ENCODE data around the gene DCUN1D1. TPM values are rescaled to one million over a fixed set of nuclear protein-coding genes. Genes with fewer than 3 reads are reported as not detected.

Gene DCUN1D1
- total RNA-seq, 3 donors from 2014 or later (not counting 1 experiment from before 2014, with no cell fraction given): 46.5 to 62.0 (median 51.7) TPM

DNA sequence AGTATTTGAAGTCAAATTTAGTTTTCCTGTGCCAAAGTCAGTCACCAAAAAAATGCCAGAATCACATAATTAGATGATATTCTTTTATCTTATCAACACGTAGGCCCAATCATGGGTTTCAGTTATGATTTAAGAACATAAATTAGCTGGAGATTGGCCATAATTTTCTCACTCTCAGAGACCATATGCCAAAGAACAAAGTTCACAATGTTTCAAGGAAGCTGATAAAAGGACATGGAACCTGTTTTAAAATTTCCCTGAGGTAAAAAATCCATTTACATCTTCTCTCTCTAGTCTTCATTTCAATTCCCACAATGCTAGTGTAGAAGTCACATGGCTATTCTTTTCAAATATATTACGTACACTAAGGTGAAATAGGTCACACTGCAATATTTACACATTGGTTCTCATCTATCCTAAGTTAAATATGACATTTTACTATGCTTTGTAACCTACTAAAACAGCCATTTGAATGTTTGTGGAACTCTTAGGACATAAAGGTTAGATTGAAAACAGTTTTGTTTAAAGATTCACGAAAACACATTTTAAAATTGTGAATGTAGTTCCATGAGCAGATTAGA, 42.7 kb upstream of the DCUN1D1 start:
- intact Hi-C loops (cut with micrococcal nuclease): no loop called here
- TF ChIP-seq, protein P1, sequence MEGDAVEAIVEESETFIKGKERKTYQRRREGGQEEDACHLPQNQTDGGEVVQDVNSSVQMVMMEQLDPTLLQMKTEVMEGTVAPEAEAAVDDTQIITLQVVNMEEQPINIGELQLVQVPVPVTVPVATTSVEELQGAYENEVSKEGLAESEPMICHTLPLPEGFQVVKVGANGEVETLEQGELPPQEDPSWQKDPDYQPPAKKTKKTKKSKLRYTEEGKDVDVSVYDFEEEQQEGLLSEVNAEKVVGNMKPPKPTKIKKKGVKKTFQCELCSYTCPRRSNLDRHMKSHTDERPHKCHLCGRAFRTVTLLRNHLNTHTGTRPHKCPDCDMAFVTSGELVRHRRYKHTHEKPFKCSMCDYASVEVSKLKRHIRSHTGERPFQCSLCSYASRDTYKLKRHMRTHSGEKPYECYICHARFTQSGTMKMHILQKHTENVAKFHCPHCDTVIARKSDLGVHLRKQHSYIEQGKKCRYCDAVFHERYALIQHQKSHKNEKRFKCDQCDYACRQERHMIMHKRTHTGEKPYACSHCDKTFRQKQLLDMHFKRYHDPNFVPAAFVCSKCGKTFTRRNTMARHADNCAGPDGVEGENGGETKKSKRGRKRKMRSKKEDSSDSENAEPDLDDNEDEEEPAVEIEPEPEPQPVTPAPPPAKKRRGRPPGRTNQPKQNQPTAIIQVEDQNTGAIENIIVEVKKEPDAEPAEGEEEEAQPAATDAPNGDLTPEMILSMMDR (IDR thresholded peaks at IDR 0.05): no peak
- H3K36me3 Mint-ChIP-seq: peaks cover 17% of the 10 kb centered on the region
- H3K4me3 Mint-ChIP-seq: no peak overlapping the region
- WGBS (ENCODE audit: insufficient coverage): 100% methylated on average over 2 of the region's 3 CpGs
- Histone ChIP-seq H3K9me3 (ENCODE audit: control insufficient read depth, insufficient read depth, low read length) (no peaks in the 10 kb centered on the region), H3K4me3 (ENCODE audit: low read length) (no peak overlapping the region), H3K36me3 (ENCODE audit: control insufficient read depth, insufficient read depth, low read length) (peaks cover 32% of the 10 kb centered on the region), H3K27ac (ENCODE audit: low read length) (no peak overlapping the region), H3K4me1 (ENCODE audit: control insufficient read depth, insufficient read depth, low read length) (no peaks in the 10 kb centered on the region), H3K27me3 (ENCODE audit: control insufficient read depth, insufficient read depth, low read length) (no peaks in the 10 kb centered on the region)
- H3K4me1 Mint-ChIP-seq: no peaks in the 10 kb centered on the region
- DNase-seq (no peak), ATAC-seq (no peak)
- no peaks in the 10 kb centered on the region for H3K27me3 Mint-ChIP-seq (ENCODE audit: low read depth in 2 of 2)
- no peaks in the 10 kb centered on the region for H3K9me3 Mint-ChIP-seq
- no peak overlapping the region for H3K27ac Mint-ChIP-seq

DNA sequence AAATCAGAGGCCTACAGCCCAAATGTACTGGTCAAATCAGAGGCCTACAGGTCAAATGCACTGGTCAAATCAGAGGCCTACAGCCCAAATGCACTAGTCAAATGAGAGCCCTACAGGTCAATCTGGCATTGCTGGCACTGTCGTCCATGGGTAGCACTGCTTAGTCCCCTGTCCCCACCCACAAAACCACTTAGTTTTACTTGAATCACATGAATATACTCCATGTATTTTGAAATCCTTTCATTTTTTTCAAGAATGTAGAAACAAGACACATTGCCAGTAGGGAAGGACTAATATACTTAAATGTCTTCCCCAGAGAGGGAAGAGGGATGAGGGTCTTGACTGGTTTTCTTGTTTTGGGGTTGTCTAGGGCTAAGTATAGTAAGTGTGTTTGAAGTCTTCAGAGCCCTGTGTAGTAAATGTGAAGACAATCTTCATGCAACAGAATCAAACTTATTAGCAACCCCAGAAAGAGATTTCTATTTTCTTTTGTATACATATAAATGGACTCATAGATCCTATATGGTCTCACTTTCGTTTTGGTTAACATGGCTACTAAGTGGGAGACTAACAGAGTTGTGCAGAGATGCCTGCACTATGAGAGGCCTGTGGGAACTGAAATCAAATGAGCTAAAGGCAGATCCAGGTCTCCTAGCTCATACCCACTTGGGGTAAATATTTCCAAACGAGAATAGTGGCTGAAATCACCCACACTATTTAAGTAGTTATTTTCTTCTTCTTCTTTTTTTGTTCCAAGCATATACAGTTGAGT, 38.3 kb upstream of the DCUN1D1 start:
- no peaks in the 10 kb centered on the region for H3K27me3 Mint-ChIP-seq (ENCODE audit: low read depth in 2 of 2)
- peaks cover 35% of the 10 kb centered on the region for H3K36me3 ChIP-seq (ENCODE audit: control insufficient read depth, insufficient read depth, low read length)

DNA sequence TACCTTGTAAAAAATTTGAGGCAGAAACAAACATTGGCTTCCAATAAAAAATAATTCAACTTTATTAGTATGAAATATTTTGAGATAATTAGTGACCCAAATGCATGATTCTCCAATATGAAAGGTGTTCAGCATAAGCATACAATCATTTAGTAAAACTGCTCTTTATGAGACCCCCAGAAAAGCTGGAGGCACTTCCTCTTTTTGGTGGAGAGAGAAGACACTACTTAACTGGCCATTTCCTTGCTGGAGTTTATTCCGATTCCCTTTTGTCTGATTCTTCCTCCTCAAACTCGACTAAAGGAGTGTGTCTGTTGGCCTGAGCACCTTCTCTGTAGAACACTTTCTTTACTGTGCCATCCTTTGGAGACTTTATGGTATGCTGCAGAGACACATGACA, 34.8 kb upstream of the DCUN1D1 start:
- intact Hi-C loops (cut with micrococcal nuclease): no loop called here
- Mint-ChIP-seq H3K9me3 (no peaks in the 10 kb centered on the region), H3K4me1 (no peaks in the 10 kb centered on the region), H3K27ac (no peak overlapping the region), H3K36me3 (peaks cover 8% of the 10 kb centered on the region), H3K27me3 (ENCODE audit: low read depth in 2 of 2) (no peaks in the 10 kb centered on the region), H3K4me3 (no peak overlapping the region)
- 44% methylated on average over 2 of the region's 2 CpGs for WGBS (ENCODE audit: insufficient coverage)
- DNase-seq: no peak
- no peak overlapping the region for H3K27ac ChIP-seq (ENCODE audit: low read length)
- H3K27me3 ChIP-seq (ENCODE audit: control insufficient read depth, insufficient read depth, low read length): no peaks in the 10 kb centered on the region
- TF ChIP-seq, protein P1 (IDR thresholded peaks at IDR 0.05): no peak
- no peak overlapping the region for H3K4me3 ChIP-seq (ENCODE audit: low read length)
- ATAC-seq: no peak
- no peaks in the 10 kb centered on the region for H3K9me3 ChIP-seq (ENCODE audit: control insufficient read depth, insufficient read depth, low read length)
- peaks cover 20% of the 10 kb centered on the region for H3K36me3 ChIP-seq (ENCODE audit: control insufficient read depth, insufficient read depth, low read length)
- no peaks in the 10 kb centered on the region for H3K4me1 ChIP-seq (ENCODE audit: control insufficient read depth, insufficient read depth, low read length)

More for the DNA sequence above, 38.3 kb upstream of the DCUN1D1 start:
- H3K9me3 ChIP-seq (ENCODE audit: control insufficient read depth, insufficient read depth, low read length): no peaks in the 10 kb centered on the region
- no peak overlapping the region for H3K4me3 Mint-ChIP-seq
- TF ChIP-seq, protein P1 (IDR thresholded peaks at IDR 0.05): no peak
- no peaks in the 10 kb centered on the region for H3K4me1 Mint-ChIP-seq
- H3K4me3 ChIP-seq (ENCODE audit: low read length): no peak overlapping the region
- H3K4me1 ChIP-seq (ENCODE audit: control insufficient read depth, insufficient read depth, low read length): no peaks in the 10 kb centered on the region
- no peak overlapping the region for H3K27ac ChIP-seq (ENCODE audit: low read length)
- DNase-seq: peak in 1 of 2 donors; percentile 4
- peaks cover 8% of the 10 kb centered on the region for H3K36me3 Mint-ChIP-seq
- intact Hi-C loops (cut with micrococcal nuclease): no loop called here
- whole genome bisulfite sequencing (ENCODE audit: insufficient coverage): 92% methylated on average over 2 of the region's 3 CpGs
- H3K27me3 ChIP-seq (ENCODE audit: control insufficient read depth, insufficient read depth, low read length): no peaks in the 10 kb centered on the region
- no peak overlapping the region for H3K27ac Mint-ChIP-seq
- H3K9me3 Mint-ChIP-seq: no peaks in the 10 kb centered on the region
- peak in 1 of 3 donors; percentile 7 for ATAC-seq

Data from natural killer cell (primary cell).